Erythroblast (primary cell): Measurements from ENCODE around the gene RIC1.

Source experiments
- GATA1 ChIP-seq: IDR thresholded peaks from 2 replicates; pipeline ENCODE4 v1.6.1; 2011; ENCODE audit warnings: low read depth, mild to moderate bottlenecking, control low read depth, low read length, moderate library complexity
- POLR2A ChIP-seq: IDR thresholded peaks from 2 replicates; pipeline ENCODE4 v1.6.1; 2011; ENCODE audit warnings: mild to moderate bottlenecking, low read length

GRCh38 chr9:5783982-5784381 lies 155.1 kb downstream of the RIC1 start:
- TF ChIP-seq POLR2A (no peak), GATA1 (no peak)
